ENCODE results near the gene INPP5A. TPM values are rescaled to one million over a fixed set of nuclear protein-coding genes. Genes with fewer than 3 reads are reported as not detected.

INPP5A gene
- total RNA-seq, 1 experiment from 2014 or later = 12.3 TPM

GRCh38 chr10:132548869-132549268 lies 11.3 kb downstream of the INPP5A start (continued):
- TF ChIP-seq REST (IDR thresholded peaks at IDR 0.05; ENCODE audit: low read depth) = no peak
- TF ChIP-seq SRF (IDR thresholded peaks at IDR 0.05; ENCODE audit: low read depth) = no peak
- no peak for TF ChIP-seq SIN3A (IDR thresholded peaks at IDR 0.05; ENCODE audit: low read depth)
- TF ChIP-seq POLR2AphosphoS5 (IDR thresholded peaks at IDR 0.05; ENCODE audit: low read depth, low read length) = no peak
- TF ChIP-seq ELF1 (IDR thresholded peaks at IDR 0.05; ENCODE audit: borderline replicate concordance, low read depth) = no peak

- Histone ChIP-seq H3K9me3 (ENCODE audit: control insufficient read depth in 1 of 2, insufficient read depth in 1 of 2, low read depth in 1 of 2, low read length in 2 of 2) (no peaks in the 10 kb centered on the region), H3K27ac (ENCODE audit: low read depth, low read length) (no peak overlapping the region), H3K9me2 (ENCODE audit: insufficient read depth) (no peaks in the 10 kb centered on the region), H3K4me1 (ENCODE audit: control insufficient read depth in 1 of 2, insufficient read depth in 2 of 2, low read length in 2 of 2) (no peaks in the 10 kb centered on the region), H4K20me1 (ENCODE audit: insufficient read depth) (no peaks in the 10 kb centered on the region), H3K4me3 (replicated peaks in 1 of 2; ENCODE audit: low read depth in 1 of 2, low read length in 2 of 2) (no peak overlapping the region), H2AFZ (ENCODE audit: low read depth, low read length, poor library complexity, severe bottlenecking) (no peak overlapping the region), H3K9ac (ENCODE audit: low read length) (no peak overlapping the region), H3K36me3 (ENCODE audit: control insufficient read depth in 1 of 2, insufficient read depth in 2 of 2, low read length in 2 of 2) (no peaks in the 10 kb centered on the region), H3K4me2 (ENCODE audit: low read length) (no peak overlapping the region), H3K79me2 (ENCODE audit: insufficient read depth, low read length) (no peaks in the 10 kb centered on the region), H3K27me3 (ENCODE audit: insufficient read depth, low read length) (no peaks in the 10 kb centered on the region)
- no peak for DNase-seq (ENCODE audit: low read depth, low spot score)
- intact Hi-C loops (cut with micrococcal nuclease) = no loop called here
- POLR2A ChIA-PET = no interaction called here
- BruUV-seq (replicated peaks) = no TSS peak
- TF ChIP-seq CEBPB (IDR thresholded peaks at IDR 0.05; ENCODE audit: low read depth) = no peak
- TF ChIP-seq SRF (IDR thresholded peaks at IDR 0.05; ENCODE audit: low read depth) = no peak
- no peak for TF ChIP-seq ZFX (IDR thresholded peaks at IDR 0.05)
- no peak for TF ChIP-seq ZNF274 (IDR thresholded peaks at IDR 0.05; ENCODE audit: low read depth, low read length)
- RAD21 ChIA-PET (ENCODE audit: low non-redundant PET in 1 of 2, low total read pairs in 2 of 2, uncharacterized antibody in 2 of 2, unreplicated experiment in 2 of 2) = no interaction called here
- CTCF ChIA-PET = no interaction called here
- ATAC-seq = no peak
Observed at GRCh38 chr10:132549371-132549770, 11.8 kb downstream of the INPP5A start.
